Fibroblast of lung (primary cell): ENCODE data around the gene CCDC7.

Source experiments
- CTCF ChIP-seq, 2 donors: IDR thresholded peaks in 1 of 2; conservative IDR thresholded peaks in 1 of 2; 1 replicate in 1 of 2; 2 replicates in 1 of 2; pipeline ENCODE4 v1.5.1; 2011 to 2012; ENCODE audit warnings: low read length in 2 of 2, control low read depth in 1 of 2, inconsistent platforms in 1 of 2, low read depth in 1 of 2, mild to moderate bottlenecking in 1 of 2
- EZH2 ChIP-seq: IDR thresholded peaks from 2 replicates; pipeline ENCODE4 v1.5.1; 2012; ENCODE audit warnings: low read length, control low read depth, mild to moderate bottlenecking; ENCODE audit errors: missing control alignments

GRCh38 chr10:32445740-32446535 lies at the start of gene CCDC7:
- peak; percentile 36 to 46 for TF ChIP-seq CTCF (conservative IDR thresholded peaks at IDR 0.05 in 1 of 2, IDR thresholded peaks at IDR 0.05 in 1 of 2; ENCODE audit: low read depth in 1 of 2, low read length in 2 of 2)
- no peak for TF ChIP-seq EZH2
